Lower leg skin (tissue), 3 donors: ENCODE results near the gene LHX3.

Source experiments
- POLR2A ChIP-seq, 2 donors: fragments of 450-650 bp; IDR thresholded peaks; one replicate each; pipeline ENCODE4 v1.6.1; 2016 to 2017; ENCODE audit warnings: antibody characterized with exemption in 2 of 2, mild to moderate bottlenecking in 1 of 2, moderate library complexity in 1 of 2
- TF ChIP-seq, protein P1 (sequence below), 3 donors: fragments of 450-650 bp; IDR thresholded peaks; one replicate each; pipeline ENCODE4 v1.5.1; 2016; ENCODE audit warnings: antibody characterized with exemption in 3 of 3, mild to moderate bottlenecking in 3 of 3, moderate library complexity in 2 of 3

DNA sequence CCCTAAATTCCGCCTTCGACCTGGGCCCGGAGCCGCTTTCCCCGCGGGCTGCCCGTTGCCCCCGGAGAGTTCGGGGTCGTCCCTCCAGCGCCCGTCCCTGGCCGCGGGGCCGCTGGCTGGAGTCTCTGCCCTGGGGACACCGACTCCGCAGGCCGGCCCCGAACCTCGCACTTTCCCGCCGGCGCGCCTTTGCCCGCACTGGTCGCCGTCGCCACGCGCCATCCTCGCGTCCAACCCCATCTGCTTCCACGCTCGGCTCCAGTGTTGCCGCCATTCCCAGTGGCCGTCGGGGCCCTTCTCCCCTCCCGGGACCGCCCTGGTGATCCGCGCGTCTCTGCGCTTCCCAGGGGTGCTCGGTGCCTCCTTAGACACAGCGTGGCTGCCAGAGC, 11.0 kb downstream of the LHX3 start:
- TF ChIP-seq POLR2A (IDR thresholded peaks at IDR 0.05), result no peak
- TF ChIP-seq, protein P1, sequence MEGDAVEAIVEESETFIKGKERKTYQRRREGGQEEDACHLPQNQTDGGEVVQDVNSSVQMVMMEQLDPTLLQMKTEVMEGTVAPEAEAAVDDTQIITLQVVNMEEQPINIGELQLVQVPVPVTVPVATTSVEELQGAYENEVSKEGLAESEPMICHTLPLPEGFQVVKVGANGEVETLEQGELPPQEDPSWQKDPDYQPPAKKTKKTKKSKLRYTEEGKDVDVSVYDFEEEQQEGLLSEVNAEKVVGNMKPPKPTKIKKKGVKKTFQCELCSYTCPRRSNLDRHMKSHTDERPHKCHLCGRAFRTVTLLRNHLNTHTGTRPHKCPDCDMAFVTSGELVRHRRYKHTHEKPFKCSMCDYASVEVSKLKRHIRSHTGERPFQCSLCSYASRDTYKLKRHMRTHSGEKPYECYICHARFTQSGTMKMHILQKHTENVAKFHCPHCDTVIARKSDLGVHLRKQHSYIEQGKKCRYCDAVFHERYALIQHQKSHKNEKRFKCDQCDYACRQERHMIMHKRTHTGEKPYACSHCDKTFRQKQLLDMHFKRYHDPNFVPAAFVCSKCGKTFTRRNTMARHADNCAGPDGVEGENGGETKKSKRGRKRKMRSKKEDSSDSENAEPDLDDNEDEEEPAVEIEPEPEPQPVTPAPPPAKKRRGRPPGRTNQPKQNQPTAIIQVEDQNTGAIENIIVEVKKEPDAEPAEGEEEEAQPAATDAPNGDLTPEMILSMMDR (IDR thresholded peaks at IDR 0.05), result no peak
